GM18499 (cell line): ENCODE measurements around the gene SIGLEC6.
"Not testable (repeated sequence)": the region's sequence is repeated elsewhere in the genome, so short reads cannot be mapped to it uniquely, and the experiment has no call there.

Source experiments
- ATAC-seq: cut with Tn5 transposase; IDR thresholded peaks from one replicate; pipeline ENCODE4 v1.9.1; 2021; ENCODE audit warnings: moderate number of reproducible peaks; ENCODE audit not compliant: insufficient read depth, unreplicated experiment

Gene SIGLEC6

GRCh38 chr19:51514866-51515481 is 16.5 kb downstream of the SIGLEC6 start:
- ATAC-seq: no peak

GRCh38 chr19:51513968-51514367 is 17.5 kb downstream of the SIGLEC6 start:
- no peak for ATAC-seq

GRCh38 chr19:51511353-51511752 is 20.1 kb downstream of the SIGLEC6 start:
- no peak for ATAC-seq

- no peak for ATAC-seq
Measured at GRCh38 chr19:51509823-51510660, 21.4 kb downstream of the SIGLEC6 start.

- ATAC-seq: no peak
Measured at GRCh38 chr19:51508059-51508733, 23.3 kb downstream of the SIGLEC6 start.

- ATAC-seq: no peak
Measured at GRCh38 chr19:51507640-51508058, 23.8 kb downstream of the SIGLEC6 start.

GRCh38 chr19:51507192-51507591 is 24.3 kb downstream of the SIGLEC6 start:
- no peak for ATAC-seq

GRCh38 chr19:51505904-51506303 is 25.6 kb downstream of the SIGLEC6 start:
- no peak for ATAC-seq

- ATAC-seq: no peak
Measured at GRCh38 chr19:51503896-51504295, 27.6 kb downstream of the SIGLEC6 start.

GRCh38 chr19:51503286-51503817 is 28.1 kb downstream of the SIGLEC6 start:
- no peak for ATAC-seq

- no peak for ATAC-seq
Measured at GRCh38 chr19:51501594-51502263, 29.7 kb downstream of the SIGLEC6 start, which contains the start of gene SIGLEC12. TSS of gene SIGLEC12 (minus strand) at chr19:51501800. CDS start at chr19:51501733, 67 bp downstream.

GRCh38 chr19:51500931-51501330 is 30.5 kb downstream of the SIGLEC6 start:
- ATAC-seq: not testable (repeated sequence)

GRCh38 chr19:51497666-51498065 is 33.8 kb downstream of the SIGLEC6 start:
- no peak for ATAC-seq

- no peak for ATAC-seq
Measured at GRCh38 chr19:51493776-51494175, 37.7 kb downstream of the SIGLEC6 start.

GRCh38 chr19:51491586-51491985 is 39.9 kb downstream of the SIGLEC6 start:
- no peak for ATAC-seq

GRCh38 chr19:51490676-51491075 is 40.8 kb downstream of the SIGLEC6 start:
- ATAC-seq: no peak

GRCh38 chr19:51489113-51489512 is 42.4 kb downstream of the SIGLEC6 start:
- ATAC-seq: no peak

GRCh38 chr19:51488491-51488890 is 43.0 kb downstream of the SIGLEC6 start:
- ATAC-seq: no peak

GRCh38 chr19:51485960-51486660 is 45.4 kb downstream of the SIGLEC6 start:
- no peak for ATAC-seq

- ATAC-seq: no peak
Measured at GRCh38 chr19:51480590-51480989, 50.9 kb downstream of the SIGLEC6 start.
